ENCODE results near the gene TMEM244. TPM values are rescaled to one million over a fixed set of nuclear protein-coding genes. Genes with fewer than 3 reads are reported as not detected.

Gene TMEM244
- total RNA-seq, 4 donors from 2014 or later: not detected

GRCh38 chr6:129792049-129792448 is 69.1 kb downstream of the TMEM244 start:
- H3K4me3 ChIP-seq (replicated peaks in 1 of 3): no peak overlapping the region
- TF ChIP-seq CTCF (IDR thresholded peaks at IDR 0.05) (no peak), POLR2A (IDR thresholded peaks at IDR 0.05) (no peak)
- no peak overlapping the region for H3K27ac ChIP-seq
- intact Hi-C loops (cut with DNase I): no loop called here
- DNase-seq: no peak
- WGBS, 2 donors: 43 to 53% methylated on average over 4 of the region's 4 CpGs
- no peaks in the 10 kb centered on the region for H3K9me3 ChIP-seq
- no peaks in the 10 kb centered on the region for H3K4me1 ChIP-seq
- no peaks in the 10 kb centered on the region for H3K36me3 ChIP-seq
- H3K27me3 ChIP-seq: no peaks in the 10 kb centered on the region

GRCh38 chr6:129790785-129791184 is 70.3 kb downstream of the TMEM244 start:
- WGBS, 2 donors: 85 to 86% methylated on average over 1 of the region's 1 CpG
- Histone ChIP-seq H3K27me3 (no peaks in the 10 kb centered on the region), H3K36me3 (no peaks in the 10 kb centered on the region), H3K9me3 (no peaks in the 10 kb centered on the region), H3K4me3 (replicated peaks in 1 of 3) (no peak overlapping the region), H3K4me1 (no peaks in the 10 kb centered on the region), H3K27ac (no peak overlapping the region)
- intact Hi-C loops (cut with DNase I): no loop called here
- DNase-seq: no peak
- TF ChIP-seq CTCF (IDR thresholded peaks at IDR 0.05) (no peak), POLR2A (IDR thresholded peaks at IDR 0.05) (no peak)

GRCh38 chr6:129789974-129790373 is 71.1 kb downstream of the TMEM244 start:
- Histone ChIP-seq H3K9me3 (no peaks in the 10 kb centered on the region), H3K36me3 (no peaks in the 10 kb centered on the region), H3K4me1 (no peaks in the 10 kb centered on the region), H3K4me3 (replicated peaks in 1 of 3) (no peak overlapping the region), H3K27me3 (no peaks in the 10 kb centered on the region), H3K27ac (no peak overlapping the region)
- TF ChIP-seq CTCF (IDR thresholded peaks at IDR 0.05) (no peak), POLR2A (IDR thresholded peaks at IDR 0.05) (no peak)
- DNase-seq: no peak
- intact Hi-C loops (cut with DNase I): no loop called here

- Histone ChIP-seq H3K27me3 (no peaks in the 10 kb centered on the region), H3K4me1 (no peaks in the 10 kb centered on the region), H3K4me3 (replicated peaks in 1 of 3) (no peak overlapping the region), H3K36me3 (no peaks in the 10 kb centered on the region), H3K9me3 (no peaks in the 10 kb centered on the region), H3K27ac (no peak overlapping the region)
- intact Hi-C loops (cut with DNase I): no loop called here
- WGBS, 2 donors: 92 to 93% methylated on average over 2 of the region's 2 CpGs
- DNase-seq: no peak
- TF ChIP-seq CTCF (IDR thresholded peaks at IDR 0.05): no peak
- no peak for TF ChIP-seq POLR2A (IDR thresholded peaks at IDR 0.05)
These were observed 73.3 kb downstream of the TMEM244 start for GRCh38 chr6:129787816-129788215.

GRCh38 chr6:129786548-129786947 is 74.6 kb downstream of the TMEM244 start:
- no peak overlapping the region for H3K27ac ChIP-seq
- no peaks in the 10 kb centered on the region for H3K4me1 ChIP-seq
- H3K36me3 ChIP-seq: no peaks in the 10 kb centered on the region
- no peaks in the 10 kb centered on the region for H3K9me3 ChIP-seq
- no peaks in the 10 kb centered on the region for H3K27me3 ChIP-seq
- DNase-seq: no peak
- TF ChIP-seq CTCF (IDR thresholded peaks at IDR 0.05) (no peak), POLR2A (IDR thresholded peaks at IDR 0.05) (no peak)
- intact Hi-C loops (cut with DNase I): no loop called here
- no peak overlapping the region for H3K4me3 ChIP-seq (replicated peaks in 1 of 3)
- WGBS, 2 donors: 84 to 89% methylated on average over 3 of the region's 3 CpGs

Measured in thyroid gland (tissue), 4 donors.